Middle frontal gyrus (tissue), 1 donor: Measurements from ENCODE around the gene NEUROD1.

Experiments used
- DNase-seq: peaks from one replicate; pipeline ENCODE4 v3.0.0-alpha.2; 2015; ENCODE audit warnings: low spot score; ENCODE audit errors: extremely low spot score

NEUROD1 gene

GRCh38 chr2:181643151-181643550 lies 37.2 kb downstream of the NEUROD1 start:
- no peak for DNase-seq

DNA sequence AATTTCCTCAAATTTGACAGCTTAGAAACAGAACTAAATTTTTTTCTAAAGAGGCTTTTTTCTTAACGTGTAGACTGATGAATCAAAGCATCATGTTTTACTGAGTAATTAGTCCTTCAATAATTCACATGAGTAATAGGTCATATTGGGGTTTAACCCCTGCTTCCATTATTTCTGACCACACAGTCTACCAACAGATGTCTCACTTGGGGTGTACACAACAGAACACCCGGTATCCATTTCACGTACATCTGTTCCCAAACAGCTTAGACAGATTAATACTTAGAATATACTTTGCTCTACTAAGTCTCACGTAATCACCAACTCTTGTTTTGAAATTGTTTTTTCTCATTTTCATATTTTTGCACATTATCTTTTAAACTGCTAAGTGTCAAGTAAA lies 38.2 kb downstream of the NEUROD1 start:
- DNase-seq = no peak

- no peak for DNase-seq
Observed at GRCh38 chr2:181639686-181640085, 40.6 kb downstream of the NEUROD1 start.

- DNase-seq = no peak
Observed at GRCh38 chr2:181632733-181633401, 47.5 kb downstream of the NEUROD1 start.

DNA sequence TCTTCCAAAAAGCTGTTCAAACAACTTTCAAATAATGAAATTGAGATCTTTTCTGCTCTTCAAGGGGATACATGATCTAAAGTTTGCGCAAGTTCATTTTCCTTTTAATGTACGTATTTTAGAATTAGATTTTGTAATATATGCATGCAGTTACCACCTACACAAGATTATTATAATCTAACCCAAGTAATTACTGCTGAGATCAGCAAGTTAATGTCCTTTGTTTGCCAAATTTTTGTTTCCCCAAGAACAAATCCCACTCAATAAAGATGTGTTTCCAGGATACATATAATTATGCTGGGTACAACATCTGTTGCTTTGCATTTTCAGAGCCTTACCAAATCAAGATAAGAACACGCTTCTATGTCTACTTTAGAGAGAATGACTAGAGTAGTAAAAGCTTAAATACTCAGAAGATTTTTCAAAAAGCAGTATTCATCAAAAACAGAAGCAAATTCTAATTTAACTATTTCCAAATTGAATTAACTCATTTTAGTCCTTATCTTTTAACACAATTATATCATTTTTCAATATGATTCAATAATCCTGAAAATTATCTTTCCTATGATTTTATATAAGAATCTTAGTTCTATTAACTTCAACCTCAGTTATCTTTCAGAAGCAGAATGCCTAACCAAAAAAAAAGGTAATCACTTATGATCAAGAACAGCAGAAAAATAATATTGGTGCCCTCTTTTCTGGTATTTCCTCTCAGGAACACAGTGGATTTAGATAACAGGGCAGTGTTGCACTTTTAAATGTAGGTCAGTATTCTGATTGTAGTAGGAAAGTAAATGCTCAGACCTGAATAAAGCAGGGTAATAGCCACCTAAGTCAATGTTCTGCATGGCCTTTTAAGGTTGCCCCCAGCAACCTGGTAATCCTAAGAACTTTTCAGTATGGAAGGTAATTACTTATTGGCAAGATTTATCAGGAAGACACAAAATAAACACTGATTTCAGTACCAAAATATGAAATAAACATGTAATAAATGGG lies 51.4 kb downstream of the NEUROD1 start:
- DNase-seq = no peak

- DNase-seq = no peak
Observed at GRCh38 chr2:181627545-181627944, 52.8 kb downstream of the NEUROD1 start.

DNA sequence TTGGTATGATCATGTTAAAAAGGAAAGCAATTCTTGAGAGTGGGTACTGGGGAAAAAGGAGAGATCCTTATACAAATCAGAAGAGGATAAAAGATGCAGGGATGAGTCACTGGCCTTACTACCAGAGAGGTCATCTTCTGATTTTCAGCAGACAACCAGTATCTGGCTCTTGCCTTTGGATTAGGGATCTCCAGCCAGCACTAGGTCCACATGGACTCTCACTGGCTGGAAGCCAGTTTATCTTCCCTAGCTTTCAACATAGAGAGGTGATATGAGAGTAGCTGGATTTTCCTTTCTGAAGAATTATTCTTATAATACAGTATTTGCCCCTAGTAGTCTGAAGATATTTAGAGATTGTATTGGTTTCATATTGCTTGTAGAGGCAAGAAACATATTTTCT lies 53.6 kb downstream of the NEUROD1 start:
- DNase-seq = no peak
